Measurements from ENCODE around the gene EXOC3L4. TPM values are rescaled to one million over a fixed set of nuclear protein-coding genes. Genes with fewer than 3 reads are reported as not detected.

EXOC3L4 gene
- polyA plus RNA-seq, 1 of the 3 experiments (the other 2 are of a cell fraction) = 0.46 TPM

DNA sequence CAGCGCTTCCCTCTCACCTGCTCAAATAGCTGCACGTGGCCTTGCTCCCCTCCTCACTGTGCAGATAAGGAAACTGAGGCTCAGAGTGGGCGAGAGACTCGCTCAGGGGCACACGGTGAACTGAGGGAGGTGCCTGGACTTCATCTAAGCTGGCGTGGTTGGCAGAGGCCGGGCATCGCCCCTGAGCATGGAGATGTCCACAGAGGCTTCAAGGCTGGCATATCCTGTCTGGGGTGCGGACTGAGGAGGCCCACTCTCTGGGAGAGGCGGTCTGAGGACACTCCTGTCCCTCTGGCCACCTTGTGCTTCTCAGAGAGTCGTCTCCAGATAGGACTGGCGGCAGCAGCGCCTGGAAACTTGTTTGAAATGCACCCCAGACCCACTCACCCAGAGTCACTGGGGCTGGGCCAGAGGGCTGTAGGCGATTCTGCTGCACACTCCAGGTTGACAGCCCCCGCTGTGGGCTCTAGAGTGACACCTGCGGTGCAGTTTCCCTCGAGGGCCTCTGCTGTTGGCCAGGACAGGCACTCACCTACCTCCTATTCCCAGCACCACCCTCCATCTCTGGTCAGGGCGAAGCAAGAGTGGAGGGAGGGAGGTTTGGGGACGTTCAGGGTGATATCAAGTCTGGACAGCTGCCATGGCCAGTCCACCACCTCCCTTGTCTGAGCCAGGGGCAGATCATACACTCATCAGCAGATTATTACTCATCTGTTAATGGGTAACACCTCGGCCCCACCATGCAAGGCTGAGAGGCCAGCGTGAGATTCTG is 21.7 kb upstream of the EXOC3L4 start:
- no peak for DNase-seq
- TF ChIP-seq MXI1 (IDR thresholded peaks at IDR 0.05; ENCODE audit: low read depth, low read length) (no peak), JUND (IDR thresholded peaks at IDR 0.05) (no peak), NRF1 (IDR thresholded peaks at IDR 0.05; ENCODE audit: low read depth, low read length) (no peak)
- Histone ChIP-seq H3F3A (replicated peaks; ENCODE audit: insufficient read depth) (no peaks in the 10 kb centered on the region), H3K9ac (no peak overlapping the region), H3K4me2 (no peak overlapping the region), H3K27me3 (ENCODE audit: insufficient read depth) (no peaks in the 10 kb centered on the region), H3K27ac (ENCODE audit: low read depth in 2 of 2, low read length in 1 of 2) (no peak overlapping the region), H3K36me3 (replicated peaks in 1 of 2; ENCODE audit: control insufficient read depth in 1 of 2, insufficient read depth in 2 of 2, low read length in 1 of 2) (no peaks in the 10 kb centered on the region), H3K9me3 (no peaks in the 10 kb centered on the region), H3K9me2 (no peaks in the 10 kb centered on the region), H2AFZ (ENCODE audit: low read depth) (no peak overlapping the region), H4K20me1 (ENCODE audit: insufficient read depth) (no peaks in the 10 kb centered on the region), H3K79me2 (ENCODE audit: insufficient read depth) (no peaks in the 10 kb centered on the region), H3K4me1 (ENCODE audit: control insufficient read depth in 1 of 2, insufficient read depth in 2 of 2, low read depth in 1 of 2, low read length in 1 of 2) (peaks cover 0 to 8% of the 10 kb centered on the region in 2 experiments; a peak in 1 of 4 replicates), H3K4me3 (ENCODE audit: low read depth in 2 of 2, low read length in 1 of 2) (no peak overlapping the region)
- 59% methylated on average over 15 of the region's 21 CpGs for WGBS (ENCODE audit: low lambda C conversion rate)
- POLR2A ChIA-PET = no interaction called here
- CTCF ChIA-PET = interaction anchor here (1.0 to 7.4 kb wide), 3 partner anchors 18 to 220 kb away, joined by 3 to 99 read pairs (median 6); no protein-coding TSS in a partner anchor

DNA sequence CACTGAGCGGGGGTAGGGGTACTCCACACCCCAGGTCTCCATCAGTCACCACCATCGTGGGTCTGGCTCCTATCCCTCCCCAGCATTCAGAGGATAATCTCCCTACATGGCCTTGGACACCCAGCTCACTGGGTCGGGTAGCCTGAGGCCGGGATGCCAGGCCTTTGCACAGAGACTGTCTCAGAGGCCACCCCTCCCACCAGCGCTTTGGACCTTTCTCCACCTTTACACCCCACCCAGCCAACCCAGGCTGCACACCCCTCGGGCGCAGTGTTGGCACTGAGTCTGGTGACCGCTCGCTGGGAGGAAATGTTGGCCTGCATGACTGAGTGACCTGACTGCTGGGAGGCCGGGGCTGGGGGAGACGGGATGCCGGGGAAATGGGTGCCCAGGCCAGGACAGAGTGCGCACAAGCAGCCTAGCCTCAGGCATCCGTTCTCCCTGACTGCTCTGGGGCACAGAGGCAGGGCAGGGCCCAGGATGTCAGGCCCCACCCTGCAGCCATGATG is 21.1 kb upstream of the EXOC3L4 start:
- Histone ChIP-seq H3K79me2 (ENCODE audit: insufficient read depth) (no peaks in the 10 kb centered on the region), H3K9ac (no peak overlapping the region), H3F3A (replicated peaks; ENCODE audit: insufficient read depth) (no peaks in the 10 kb centered on the region), H3K27me3 (ENCODE audit: insufficient read depth) (no peaks in the 10 kb centered on the region), H3K4me1 (ENCODE audit: control insufficient read depth in 1 of 2, insufficient read depth in 2 of 2, low read depth in 1 of 2, low read length in 1 of 2) (peaks cover 0 to 8% of the 10 kb centered on the region in 2 experiments; a peak in 1 of 4 replicates), H4K20me1 (ENCODE audit: insufficient read depth) (no peaks in the 10 kb centered on the region), H2AFZ (ENCODE audit: low read depth) (no peak overlapping the region), H3K9me2 (no peaks in the 10 kb centered on the region), H3K9me3 (no peaks in the 10 kb centered on the region), H3K36me3 (replicated peaks in 1 of 2; ENCODE audit: control insufficient read depth in 1 of 2, insufficient read depth in 2 of 2, low read length in 1 of 2) (no peaks in the 10 kb centered on the region), H3K4me3 (ENCODE audit: low read depth in 2 of 2, low read length in 1 of 2) (no peak overlapping the region), H3K4me2 (no peak overlapping the region), H3K27ac (ENCODE audit: low read depth in 2 of 2, low read length in 1 of 2) (no peak overlapping the region)
- DNase-seq = no peak
- ChIA-PET CTCF (interaction anchor here (1.8 to 7.4 kb wide), 5 partner anchors 8 to 219 kb away, joined by 6 to 99 read pairs (median 18); partner anchors contain the start of gene CDC42BPB), POLR2A (no interaction called here)
- WGBS (ENCODE audit: low lambda C conversion rate) = 83% methylated on average over 6 of the region's 14 CpGs
- TF ChIP-seq, protein P1, sequence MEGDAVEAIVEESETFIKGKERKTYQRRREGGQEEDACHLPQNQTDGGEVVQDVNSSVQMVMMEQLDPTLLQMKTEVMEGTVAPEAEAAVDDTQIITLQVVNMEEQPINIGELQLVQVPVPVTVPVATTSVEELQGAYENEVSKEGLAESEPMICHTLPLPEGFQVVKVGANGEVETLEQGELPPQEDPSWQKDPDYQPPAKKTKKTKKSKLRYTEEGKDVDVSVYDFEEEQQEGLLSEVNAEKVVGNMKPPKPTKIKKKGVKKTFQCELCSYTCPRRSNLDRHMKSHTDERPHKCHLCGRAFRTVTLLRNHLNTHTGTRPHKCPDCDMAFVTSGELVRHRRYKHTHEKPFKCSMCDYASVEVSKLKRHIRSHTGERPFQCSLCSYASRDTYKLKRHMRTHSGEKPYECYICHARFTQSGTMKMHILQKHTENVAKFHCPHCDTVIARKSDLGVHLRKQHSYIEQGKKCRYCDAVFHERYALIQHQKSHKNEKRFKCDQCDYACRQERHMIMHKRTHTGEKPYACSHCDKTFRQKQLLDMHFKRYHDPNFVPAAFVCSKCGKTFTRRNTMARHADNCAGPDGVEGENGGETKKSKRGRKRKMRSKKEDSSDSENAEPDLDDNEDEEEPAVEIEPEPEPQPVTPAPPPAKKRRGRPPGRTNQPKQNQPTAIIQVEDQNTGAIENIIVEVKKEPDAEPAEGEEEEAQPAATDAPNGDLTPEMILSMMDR (IDR thresholded peaks at IDR 0.05) = no peak
- TF ChIP-seq, protein P2, sequence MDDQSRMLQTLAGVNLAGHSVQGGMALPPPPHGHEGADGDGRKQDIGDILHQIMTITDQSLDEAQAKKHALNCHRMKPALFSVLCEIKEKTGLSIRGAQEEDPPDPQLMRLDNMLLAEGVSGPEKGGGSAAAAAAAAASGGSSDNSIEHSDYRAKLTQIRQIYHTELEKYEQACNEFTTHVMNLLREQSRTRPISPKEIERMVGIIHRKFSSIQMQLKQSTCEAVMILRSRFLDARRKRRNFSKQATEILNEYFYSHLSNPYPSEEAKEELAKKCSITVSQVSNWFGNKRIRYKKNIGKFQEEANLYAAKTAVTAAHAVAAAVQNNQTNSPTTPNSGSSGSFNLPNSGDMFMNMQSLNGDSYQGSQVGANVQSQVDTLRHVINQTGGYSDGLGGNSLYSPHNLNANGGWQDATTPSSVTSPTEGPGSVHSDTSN (IDR thresholded peaks at IDR 0.05) = no peak
- TF ChIP-seq MEF2A (IDR thresholded peaks at IDR 0.05; ENCODE audit: borderline replicate concordance, low read depth) (no peak), SMC3 (IDR thresholded peaks at IDR 0.05; ENCODE audit: low read depth, low read length) (no peak), EZH2phosphoT487 (IDR thresholded peaks at IDR 0.05; ENCODE audit: borderline replicate concordance, low read depth) (no peak), NRF1 (IDR thresholded peaks at IDR 0.05; ENCODE audit: low read depth, low read length) (no peak), FOXM1 (IDR thresholded peaks at IDR 0.05; ENCODE audit: low read depth) (no peak), MXI1 (IDR thresholded peaks at IDR 0.05; ENCODE audit: low read depth, low read length) (no peak), NFIC (IDR thresholded peaks at IDR 0.05; ENCODE audit: borderline replicate concordance) (no peak), GABPA (IDR thresholded peaks at IDR 0.05; ENCODE audit: low read depth) (no peak), ELF1 (IDR thresholded peaks at IDR 0.05) (no peak), FOXJ3 (CRISPR knock-in tag; IDR thresholded peaks at IDR 0.05) (no peak)
- TF ChIP-seq, protein P3, sequence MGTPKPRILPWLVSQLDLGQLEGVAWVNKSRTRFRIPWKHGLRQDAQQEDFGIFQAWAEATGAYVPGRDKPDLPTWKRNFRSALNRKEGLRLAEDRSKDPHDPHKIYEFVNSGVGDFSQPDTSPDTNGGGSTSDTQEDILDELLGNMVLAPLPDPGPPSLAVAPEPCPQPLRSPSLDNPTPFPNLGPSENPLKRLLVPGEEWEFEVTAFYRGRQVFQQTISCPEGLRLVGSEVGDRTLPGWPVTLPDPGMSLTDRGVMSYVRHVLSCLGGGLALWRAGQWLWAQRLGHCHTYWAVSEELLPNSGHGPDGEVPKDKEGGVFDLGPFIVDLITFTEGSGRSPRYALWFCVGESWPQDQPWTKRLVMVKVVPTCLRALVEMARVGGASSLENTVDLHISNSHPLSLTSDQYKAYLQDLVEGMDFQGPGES (IDR thresholded peaks at IDR 0.05; ENCODE audit: low read depth, low read length) = no peak
- TF ChIP-seq, protein P4, sequence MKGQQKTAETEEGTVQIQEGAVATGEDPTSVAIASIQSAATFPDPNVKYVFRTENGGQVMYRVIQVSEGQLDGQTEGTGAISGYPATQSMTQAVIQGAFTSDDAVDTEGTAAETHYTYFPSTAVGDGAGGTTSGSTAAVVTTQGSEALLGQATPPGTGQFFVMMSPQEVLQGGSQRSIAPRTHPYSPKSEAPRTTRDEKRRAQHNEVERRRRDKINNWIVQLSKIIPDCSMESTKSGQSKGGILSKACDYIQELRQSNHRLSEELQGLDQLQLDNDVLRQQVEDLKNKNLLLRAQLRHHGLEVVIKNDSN (IDR thresholded peaks at IDR 0.05; ENCODE audit: borderline replicate concordance, low read depth) = no peak
- TF ChIP-seq, protein P5, sequence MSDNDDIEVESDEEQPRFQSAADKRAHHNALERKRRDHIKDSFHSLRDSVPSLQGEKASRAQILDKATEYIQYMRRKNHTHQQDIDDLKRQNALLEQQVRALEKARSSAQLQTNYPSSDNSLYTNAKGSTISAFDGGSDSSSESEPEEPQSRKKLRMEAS (IDR thresholded peaks at IDR 0.05; ENCODE audit: low read depth) = no peak
- TF ChIP-seq, protein P6, sequence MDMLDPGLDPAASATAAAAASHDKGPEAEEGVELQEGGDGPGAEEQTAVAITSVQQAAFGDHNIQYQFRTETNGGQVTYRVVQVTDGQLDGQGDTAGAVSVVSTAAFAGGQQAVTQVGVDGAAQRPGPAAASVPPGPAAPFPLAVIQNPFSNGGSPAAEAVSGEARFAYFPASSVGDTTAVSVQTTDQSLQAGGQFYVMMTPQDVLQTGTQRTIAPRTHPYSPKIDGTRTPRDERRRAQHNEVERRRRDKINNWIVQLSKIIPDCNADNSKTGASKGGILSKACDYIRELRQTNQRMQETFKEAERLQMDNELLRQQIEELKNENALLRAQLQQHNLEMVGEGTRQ (IDR thresholded peaks at IDR 0.05; ENCODE audit: borderline replicate concordance, low read depth, low read length) = no peak

All from SK-N-SH (cell line).